Astrocyte of the spinal cord (primary cell): ENCODE data around the gene SF3A1.
A peak's percentile ranks its signal among the peaks of the same experiment; 100 is the strongest.

Source experiments
- DNase-seq: peaks from one replicate; pipeline ENCODE4 v3.0.0; 2011; ENCODE audit warnings: low read depth, low spot score
- H3K4me3 ChIP-seq: 2 replicates; pipeline ENCODE4 v1.5.1; 2011; ENCODE audit warnings: low read depth, mild to moderate bottlenecking, low read length, moderate library complexity
- CTCF ChIP-seq: IDR thresholded peaks from 2 replicates; pipeline ENCODE4 v1.5.1; 2012; ENCODE audit warnings: low read depth, mild to moderate bottlenecking, low read length, inconsistent platforms
- in situ Hi-C: cut with HindIII; loops from 2 replicates; pipeline ENCODE4 v1.10.0; 2017; ENCODE audit warnings: low sequenced_read_pairs

The SF3A1 gene

DNA sequence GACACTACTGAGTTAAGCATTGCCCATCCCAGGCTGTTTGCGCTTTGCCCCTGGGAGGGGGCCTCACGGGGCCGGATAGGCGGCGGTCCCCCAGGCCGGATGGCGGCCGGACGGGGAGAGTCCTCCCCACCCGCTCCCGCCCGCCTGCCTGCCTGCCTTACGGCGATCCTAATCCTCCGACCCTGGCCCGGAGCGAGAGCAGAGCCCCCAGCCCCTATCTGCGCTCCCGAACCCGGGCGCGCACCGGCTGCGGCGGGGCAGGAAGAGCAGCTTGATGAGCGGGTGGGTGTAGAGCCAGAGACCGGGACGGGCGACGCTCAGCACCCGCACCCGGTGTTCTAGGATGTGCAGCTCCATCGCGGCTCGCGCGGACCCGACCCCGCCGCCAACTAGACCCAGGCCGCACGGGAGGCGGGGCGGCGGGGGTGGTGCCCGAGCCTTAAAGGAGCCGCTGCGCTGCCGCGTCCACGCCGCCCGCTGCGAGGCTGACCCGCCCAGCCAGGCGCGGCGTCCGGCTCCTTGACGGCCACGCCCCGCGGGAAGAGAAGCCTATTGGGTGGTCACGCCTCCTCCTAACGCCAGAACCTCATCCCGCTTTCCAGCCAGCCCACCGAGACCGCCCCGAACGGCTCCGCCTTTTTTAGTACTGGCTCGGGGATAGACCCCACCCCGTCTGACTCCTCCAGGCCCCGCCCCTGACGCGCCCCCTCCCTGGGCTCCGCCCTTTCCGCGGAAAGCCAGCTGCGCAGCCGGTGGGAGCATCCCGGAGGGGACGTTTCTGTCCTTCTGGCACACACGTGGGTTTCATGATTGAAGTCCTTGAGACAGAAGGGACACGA lies 67.3 kb downstream of the SF3A1 start, which contains the start of gene CASTOR1:
Gene CASTOR1, minus strand, starts transcription at position 365 of the 839 bp plus-strand sequence. Its CDS starts 8 bp downstream, at position 357.
- TF ChIP-seq CTCF: no peak
- DNase-seq: peak; percentile 99

GRCh38 chr22:30288419-30289140 lies 68.1 kb downstream of the SF3A1 start:
- in situ Hi-C loops: no loop called here
- H3K4me3 ChIP-seq: peak overlapping the region; percentile 74
- no peak for DNase-seq
- no peak for TF ChIP-seq CTCF

More for the DNA sequence above, 67.3 kb downstream of the SF3A1 start, which contains the start of gene CASTOR1:
- in situ Hi-C loops: no loop called here
- peak within 1 kb of the TSS; percentile 74 for H3K4me3 ChIP-seq

DNA sequence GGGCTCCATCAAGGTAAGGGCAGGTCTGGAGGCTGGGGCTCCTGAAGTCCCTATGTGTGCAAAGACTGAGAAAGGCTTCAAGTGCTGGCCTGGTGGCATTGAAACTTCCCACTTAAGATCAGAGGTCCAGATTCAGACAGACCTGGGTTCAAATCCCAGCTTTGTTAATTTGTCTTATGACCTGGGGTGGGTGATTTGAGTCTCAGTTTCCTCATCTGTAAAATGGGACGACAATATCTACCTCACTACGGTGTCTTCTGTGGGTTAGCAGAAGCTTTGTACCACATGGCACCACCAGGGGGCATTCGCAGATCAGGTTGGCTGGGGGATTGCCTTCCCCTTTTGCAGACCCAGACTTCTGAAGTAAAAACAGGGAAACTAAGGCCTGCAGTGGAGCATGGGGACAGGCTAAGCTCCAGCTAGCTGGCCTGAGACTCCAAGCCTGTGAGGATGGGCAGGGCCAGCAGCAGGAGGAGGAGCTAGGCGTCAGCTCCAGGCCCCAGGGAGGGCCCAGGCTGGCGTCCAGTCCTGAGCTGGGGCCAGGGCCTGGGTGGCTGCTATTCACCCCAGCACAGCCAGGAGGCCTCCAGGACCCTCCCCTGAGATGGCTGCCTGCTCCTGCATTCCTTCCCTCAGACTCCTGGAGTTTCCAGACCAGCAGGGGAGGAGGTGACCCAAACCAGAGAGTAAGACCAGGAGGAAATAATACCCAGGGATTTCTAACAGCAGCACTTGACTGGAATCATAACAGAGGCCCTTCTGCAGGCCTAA lies 68.9 kb downstream of the SF3A1 start:
- peak; percentile 62 for TF ChIP-seq CTCF
- in situ Hi-C loops: no loop called here
- DNase-seq: peak; percentile 93
- peak overlapping the region; percentile 74 for H3K4me3 ChIP-seq

DNA sequence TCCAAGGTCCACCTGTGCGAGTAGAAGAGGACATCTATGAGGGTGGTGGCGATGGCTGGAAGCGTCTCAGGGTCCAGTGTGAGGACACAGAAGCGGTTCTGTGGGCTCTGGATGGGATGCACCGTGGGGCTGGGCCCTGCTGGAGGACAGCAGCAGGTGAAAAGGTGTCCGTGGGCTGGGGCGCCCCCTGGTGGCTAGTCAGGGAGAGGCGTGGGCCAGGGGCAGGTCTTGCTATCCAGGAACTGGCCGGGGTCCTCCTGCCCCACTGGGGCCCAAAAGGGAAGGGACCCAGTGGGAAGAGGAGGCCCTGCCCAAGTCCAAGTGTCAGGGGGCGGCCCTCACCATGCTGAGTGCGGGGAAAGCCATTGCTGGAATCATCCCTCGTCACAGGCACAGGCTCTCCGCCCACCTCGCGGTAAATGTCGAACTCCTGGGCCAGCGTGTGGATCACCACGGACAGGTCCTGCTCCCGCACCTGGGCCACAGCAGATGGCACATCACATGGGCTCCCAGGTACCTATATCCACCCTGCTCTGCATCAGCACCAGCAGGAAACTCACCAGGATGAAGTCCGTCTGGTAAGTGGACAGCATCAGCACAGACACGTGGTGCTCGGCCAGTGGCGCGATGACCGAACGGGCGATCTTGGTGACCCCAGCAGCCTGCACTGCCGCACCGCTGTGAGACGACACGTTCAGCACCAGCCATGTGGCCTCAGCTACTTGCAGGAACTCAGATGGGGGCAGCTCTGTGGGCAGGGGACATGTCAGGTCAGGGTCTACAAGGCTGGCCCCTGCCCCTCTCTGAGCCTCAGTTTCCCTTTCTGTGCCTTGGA lies 69.7 kb downstream of the SF3A1 start:
- no peak overlapping the region for H3K4me3 ChIP-seq
- TF ChIP-seq CTCF: peak; percentile 93

DNA sequence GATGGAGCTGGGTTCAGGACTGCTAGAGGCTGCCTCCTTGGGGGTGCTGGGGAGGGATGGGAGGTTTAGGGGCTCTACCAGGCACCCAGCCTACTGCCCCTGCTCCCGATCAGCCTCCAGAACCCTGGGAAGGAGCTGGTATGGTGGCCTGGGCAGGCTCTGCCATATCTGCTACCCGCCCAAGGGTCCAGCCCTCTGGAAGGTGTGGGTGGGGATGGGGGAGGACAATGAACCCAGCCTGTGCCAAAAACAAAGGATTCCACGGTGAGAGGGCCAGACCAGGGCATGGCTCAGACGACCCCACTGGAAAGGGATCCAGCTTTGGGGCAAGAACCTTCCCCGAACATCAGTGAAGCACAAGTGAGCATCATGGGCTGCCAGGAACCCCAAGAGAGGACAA lies 70.4 kb downstream of the SF3A1 start:
- DNase-seq: no peak
- in situ Hi-C loops: no loop called here

More for the DNA sequence above, 69.7 kb downstream of the SF3A1 start:
- in situ Hi-C loops: no loop called here
- DNase-seq: peak; percentile 48

More for the DNA sequence above, 70.4 kb downstream of the SF3A1 start:
- no peak for TF ChIP-seq CTCF
- no peak overlapping the region for H3K4me3 ChIP-seq
